ES-I3 (cell line): ENCODE data around the gene TRIM22.
"Not testable (repeated sequence)": the region's sequence is repeated elsewhere in the genome, so short reads cannot be mapped to it uniquely, and the experiment has no call there.

Source experiments
- H3K36me3 ChIP-seq: 2 replicates; pipeline ENCODE4 v1.6.1; 2013; ENCODE audit warnings: mild to moderate bottlenecking, low read length, control low read depth, moderate library complexity; ENCODE audit not compliant: insufficient read depth
- H3K4me1 ChIP-seq: 2 replicates; pipeline ENCODE4 v1.6.1; 2013; ENCODE audit warnings: mild to moderate bottlenecking, control low read depth, low read length; ENCODE audit not compliant: insufficient read depth
- H3K9ac ChIP-seq: 2 replicates; pipeline ENCODE4 v1.6.1; 2013; ENCODE audit warnings: low read depth, mild to moderate bottlenecking, low read length, moderate library complexity
- H3K9me3 ChIP-seq: 2 replicates; pipeline ENCODE4 v1.6.1; 2013; ENCODE audit warnings: mild to moderate bottlenecking, low read length, moderate library complexity; ENCODE audit not compliant: control insufficient read depth, insufficient read depth

Gene TRIM22

GRCh38 chr11:5700421-5701054, 10.9 kb downstream of the TRIM22 start:
- H3K9me3 ChIP-seq, result no peaks in the 10 kb centered on the region
- H3K9ac ChIP-seq, result no peak overlapping the region
- H3K4me1 ChIP-seq, result no peaks in the 10 kb centered on the region
- peaks cover 7% of the 10 kb centered on the region; the same call in 1 of the 2 replicates for H3K36me3 ChIP-seq

GRCh38 chr11:5701055-5701577, 11.5 kb downstream of the TRIM22 start:
- H3K36me3 ChIP-seq, result peaks cover 7% of the 10 kb centered on the region; the same call in 1 of the 2 replicates
- H3K9me3 ChIP-seq, result no peaks in the 10 kb centered on the region
- no peak overlapping the region for H3K9ac ChIP-seq
- no peaks in the 10 kb centered on the region for H3K4me1 ChIP-seq

DNA sequence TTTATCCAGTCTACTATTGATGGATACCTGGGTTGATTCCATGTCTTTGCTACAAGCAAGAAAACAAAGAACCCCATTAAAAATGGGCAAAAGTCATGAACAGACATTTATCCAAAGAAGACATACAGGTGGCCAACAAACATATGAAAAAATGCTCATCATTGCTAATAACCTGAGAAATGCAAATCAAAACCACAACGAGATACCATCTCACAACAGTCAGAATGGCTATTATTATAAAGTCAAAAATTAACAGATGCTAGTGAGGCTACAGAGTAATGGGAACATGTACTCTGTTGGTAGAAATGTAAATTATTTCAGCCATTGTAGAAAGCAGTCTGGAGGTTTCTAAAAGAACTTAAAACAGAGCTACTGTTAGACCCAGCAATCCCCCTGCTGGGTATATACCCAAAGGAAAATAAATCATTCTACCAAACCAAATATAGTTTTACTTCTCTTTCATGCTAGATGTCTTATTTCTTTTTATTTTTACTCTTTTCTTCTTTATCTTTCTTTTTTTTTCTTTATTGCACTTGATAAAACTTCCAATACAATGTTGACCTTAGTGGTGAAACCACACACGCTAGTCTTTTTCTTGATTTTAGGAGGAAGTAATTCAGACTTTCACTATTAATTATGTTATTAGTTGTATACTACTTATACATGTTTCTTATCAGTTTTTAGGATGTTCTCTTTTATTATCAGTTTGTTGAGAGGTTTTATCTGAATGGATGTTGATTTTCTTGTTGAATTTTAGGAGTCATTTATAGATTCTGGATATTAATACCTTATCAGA, 14.3 kb downstream of the TRIM22 start:
- H3K9me3 ChIP-seq, result no peaks in the 10 kb centered on the region
- H3K4me1 ChIP-seq, result no peaks in the 10 kb centered on the region
- H3K36me3 ChIP-seq, result peaks cover 6% of the 10 kb centered on the region
- H3K9ac ChIP-seq, result no peak overlapping the region

DNA sequence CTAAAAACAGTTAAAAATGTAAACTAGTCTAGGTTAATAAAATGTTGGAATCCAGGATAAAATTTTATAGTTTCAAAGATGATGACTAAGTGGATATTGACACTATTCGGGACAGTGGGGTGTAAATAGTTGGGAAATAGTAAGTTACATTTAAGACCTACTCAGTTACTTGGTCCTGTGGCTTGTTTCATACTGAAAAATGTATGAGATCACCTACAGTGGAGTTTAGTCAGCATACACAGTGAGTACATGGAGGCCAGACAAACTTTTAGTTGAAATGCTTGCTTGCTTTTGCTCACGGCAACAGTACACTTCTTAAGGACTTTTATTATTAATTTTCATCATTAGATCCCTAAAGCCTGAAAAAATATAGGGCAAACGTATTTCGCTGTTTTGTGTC, 16.1 kb downstream of the TRIM22 start:
- H3K36me3 ChIP-seq, result peaks cover 7% of the 10 kb centered on the region
- H3K9ac ChIP-seq, result no peak overlapping the region
- no peaks in the 10 kb centered on the region for H3K4me1 ChIP-seq
- H3K9me3 ChIP-seq, result no peaks in the 10 kb centered on the region

DNA sequence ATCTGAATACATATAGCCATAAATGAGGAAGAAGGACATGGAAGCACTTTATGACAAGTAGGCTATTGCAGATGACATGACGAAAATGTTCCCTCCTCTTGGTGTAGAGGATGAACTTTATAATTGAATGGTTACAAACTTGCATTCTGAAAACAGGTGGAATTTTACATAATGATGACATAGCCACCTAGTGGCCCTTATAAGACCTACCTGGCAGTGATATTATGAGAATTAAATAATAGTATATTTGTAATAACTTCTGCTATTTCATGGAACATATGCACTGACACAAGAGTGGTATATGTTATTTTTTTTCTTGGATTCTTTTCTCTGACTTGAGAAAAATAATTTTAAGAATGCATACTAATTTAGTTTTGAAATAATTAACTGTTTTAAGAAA, 22.9 kb downstream of the TRIM22 start:
- Histone ChIP-seq H3K36me3 (peaks cover 6% of the 10 kb centered on the region), H3K9me3 (no peaks in the 10 kb centered on the region), H3K9ac (no peak overlapping the region), H3K4me1 (no peaks in the 10 kb centered on the region)

- Histone ChIP-seq H3K9me3 (no peaks in the 10 kb centered on the region), H3K36me3 (peaks cover 6% of the 10 kb centered on the region), H3K4me1 (no peaks in the 10 kb centered on the region), H3K9ac (no peak overlapping the region)
Observed at GRCh38 chr11:5713695-5714094, 24.1 kb downstream of the TRIM22 start.

GRCh38 chr11:5716518-5716917, 26.9 kb downstream of the TRIM22 start:
- H3K36me3 ChIP-seq, H3K9me3 ChIP-seq, H3K9ac ChIP-seq, H3K4me1 ChIP-seq: not testable (repeated sequence)

DNA sequence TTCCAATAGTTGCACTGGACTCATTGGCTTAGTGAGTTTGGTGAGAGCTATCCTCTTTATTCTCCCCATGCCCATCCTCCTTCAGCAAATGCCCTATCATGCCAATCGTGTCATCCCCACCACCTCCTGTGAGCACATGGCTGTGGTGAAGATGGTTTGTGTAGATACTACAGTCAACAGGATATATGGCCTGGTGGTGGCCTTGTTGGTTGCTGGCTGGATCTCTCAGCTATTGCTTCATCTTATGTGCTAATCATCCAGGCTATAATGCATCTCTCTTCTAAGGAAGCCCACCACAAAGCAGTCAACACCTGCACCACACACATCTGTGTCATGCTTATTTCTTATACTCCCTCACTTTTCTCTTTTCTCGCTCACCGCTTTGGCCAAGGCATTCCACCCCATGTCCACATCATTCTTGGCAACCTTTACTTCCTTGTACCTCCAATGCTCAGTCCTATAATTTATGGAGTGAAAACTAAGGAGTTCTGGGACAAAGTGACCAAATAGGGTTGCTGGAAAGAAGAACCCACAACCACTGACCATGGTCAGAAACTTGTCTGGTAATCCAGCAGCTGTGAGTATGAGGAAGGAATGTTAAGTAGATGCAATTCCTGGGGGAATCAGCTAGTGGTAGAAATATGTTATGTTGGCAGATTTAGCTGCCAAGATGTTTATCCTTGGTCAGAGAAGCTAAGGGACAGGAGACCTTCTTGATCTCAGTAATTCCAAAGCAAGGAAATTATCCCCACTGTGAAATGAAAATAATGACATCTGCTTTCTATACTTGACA, 30.3 kb downstream of the TRIM22 start:
- Histone ChIP-seq H3K9me3 (no peaks in the 10 kb centered on the region), H3K9ac (no peak overlapping the region), H3K4me1 (no peaks in the 10 kb centered on the region), H3K36me3 (no peaks in the 10 kb centered on the region)

DNA sequence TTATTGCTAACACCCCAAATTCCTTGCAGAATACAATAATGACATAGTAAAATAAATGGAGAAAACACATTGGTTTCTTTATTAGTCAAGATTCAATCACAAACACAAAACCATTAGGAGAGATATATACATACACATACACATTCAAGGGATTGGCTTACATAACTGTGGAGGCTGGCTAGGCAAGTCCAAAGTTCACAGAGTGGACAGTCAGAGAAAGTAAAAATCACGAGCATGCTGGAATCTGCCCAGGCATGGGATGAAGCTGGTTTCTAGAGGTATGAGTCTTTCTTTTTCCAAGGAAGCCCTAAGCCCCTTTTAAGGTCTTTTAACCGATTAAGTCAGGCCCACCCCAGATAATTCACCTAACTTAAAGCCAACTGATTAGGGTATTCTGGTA, 33.0 kb downstream of the TRIM22 start:
- H3K9me3 ChIP-seq, result no peaks in the 10 kb centered on the region
- H3K4me1 ChIP-seq, result no peaks in the 10 kb centered on the region
- H3K9ac ChIP-seq, result no peak overlapping the region
- H3K36me3 ChIP-seq, result no peaks in the 10 kb centered on the region

DNA sequence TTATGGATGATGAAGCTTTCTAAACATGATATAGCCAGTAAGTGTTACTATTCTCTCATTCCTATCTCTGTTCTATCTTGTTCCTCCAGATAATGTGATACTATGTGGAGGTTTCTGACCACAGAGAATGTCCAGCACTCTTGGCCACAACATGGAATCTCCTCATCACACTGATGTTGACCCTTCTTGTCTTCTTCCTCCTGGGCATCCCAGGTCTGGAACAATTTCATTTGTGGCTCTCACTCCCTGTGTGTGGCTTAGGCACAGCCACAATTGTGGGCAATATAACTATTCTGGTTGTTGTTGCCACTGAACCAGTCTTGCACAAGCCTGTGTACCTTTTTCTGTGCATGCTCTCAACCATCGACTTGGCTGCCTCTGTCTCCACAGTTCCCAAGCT, 36.8 kb downstream of the TRIM22 start:
- H3K4me1 ChIP-seq, result no peaks in the 10 kb centered on the region
- no peak overlapping the region for H3K9ac ChIP-seq
- no peaks in the 10 kb centered on the region for H3K36me3 ChIP-seq
- no peaks in the 10 kb centered on the region for H3K9me3 ChIP-seq

DNA sequence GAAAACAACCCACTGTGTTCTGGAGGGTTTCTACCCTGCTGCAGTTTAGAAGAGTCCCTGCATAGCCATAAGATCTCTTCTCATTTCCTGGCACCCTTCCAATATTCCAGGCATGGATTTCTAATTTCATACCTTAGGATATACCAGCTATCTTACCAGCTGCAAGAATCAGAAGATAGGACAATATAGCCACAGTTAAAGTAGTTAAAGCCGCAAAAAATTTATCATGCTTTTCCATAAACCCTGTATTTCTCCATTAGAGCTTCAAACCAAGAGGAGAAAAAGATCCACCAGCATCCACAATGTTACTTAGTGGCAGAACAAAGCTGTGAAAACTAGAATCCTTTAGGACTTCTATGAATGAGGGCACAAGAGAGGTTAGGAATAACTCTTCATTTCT, 38.1 kb downstream of the TRIM22 start:
- Histone ChIP-seq H3K9ac (no peak overlapping the region), H3K9me3 (no peaks in the 10 kb centered on the region), H3K36me3 (no peaks in the 10 kb centered on the region), H3K4me1 (no peaks in the 10 kb centered on the region)

GRCh38 chr11:5736396-5736795, 46.8 kb downstream of the TRIM22 start, which contains the start of gene OR56B1:
TSS of gene OR56B1 (plus strand) at chr11:5736448. CDS start at chr11:5736517, 69 bp downstream.
- no peak within 1 kb of the TSS for H3K9ac ChIP-seq
- no peaks in the 10 kb centered on the region for H3K36me3 ChIP-seq
- no peaks in the 10 kb centered on the region for H3K9me3 ChIP-seq
- no peaks in the 10 kb centered on the region for H3K4me1 ChIP-seq

- H3K9ac ChIP-seq, result no peak overlapping the region
- H3K4me1 ChIP-seq, result no peaks in the 10 kb centered on the region
- H3K9me3 ChIP-seq, result no peaks in the 10 kb centered on the region
- H3K36me3 ChIP-seq, result no peaks in the 10 kb centered on the region
Observed at GRCh38 chr11:5737091-5737490, 47.5 kb downstream of the TRIM22 start.

DNA sequence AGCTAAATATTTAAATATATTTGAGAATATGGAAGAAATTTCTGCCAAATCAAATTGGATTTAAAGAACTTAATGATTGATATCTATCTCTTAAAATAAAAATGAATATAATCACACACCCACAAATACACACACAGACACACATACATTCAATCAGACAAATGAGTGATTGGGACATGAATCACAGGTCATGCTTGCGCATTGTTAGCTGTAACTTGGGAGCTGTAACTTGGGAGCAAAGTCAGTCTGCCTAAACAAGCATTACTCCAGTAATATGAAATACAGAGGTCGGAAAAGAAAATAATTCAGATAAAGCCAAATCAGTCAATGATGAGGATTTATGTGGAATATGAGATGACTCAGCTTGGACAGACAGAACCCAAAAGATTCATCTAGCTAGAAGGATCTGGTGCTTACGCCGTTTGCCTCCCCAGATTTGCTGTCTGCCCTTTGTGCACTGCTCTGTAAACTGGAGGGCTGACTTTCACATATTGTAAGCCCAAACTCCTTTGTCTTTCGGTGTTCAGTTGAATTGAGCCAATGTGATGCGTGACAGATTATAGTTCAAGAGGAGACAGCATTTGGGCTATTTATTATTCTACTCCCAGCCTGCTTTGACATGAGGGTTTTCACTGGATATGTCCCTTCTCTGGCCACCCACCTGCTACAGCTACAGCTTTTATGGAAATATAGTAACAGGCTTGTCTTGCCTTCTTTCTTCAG, 48.2 kb downstream of the TRIM22 start:
- H3K9ac ChIP-seq, result no peak overlapping the region
- H3K9me3 ChIP-seq, result no peaks in the 10 kb centered on the region
- H3K4me1 ChIP-seq, result no peaks in the 10 kb centered on the region
- H3K36me3 ChIP-seq, result no peaks in the 10 kb centered on the region
